WTC11 (cell line): ENCODE data around the gene HK2. TPM values are rescaled to one million over a fixed set of nuclear protein-coding genes. Genes with fewer than 3 reads are reported as not detected.
"Not testable (repeated sequence)": the region's sequence is repeated elsewhere in the genome, so short reads cannot be mapped to it uniquely, and the experiment has no call there.

Experiments used
- ATAC-seq: fragments of 200-7000 bp; cut with Tn5 transposase; 2 replicates; pipeline ENCODE4 v1.10.0; 2021; ENCODE audit warnings: mild to moderate bottlenecking, moderate library complexity
- CTCF ChIA-PET: fragments of 300-600 bp; sonication (Branson Sonifier 250); formaldehyde crosslinking; loops from one replicate; lab custom pipeline; 2021; ENCODE audit warnings: antibody characterized with exemption; lab: Charles Lee
- POLR2A ChIA-PET: fragments of 350-600 bp; sonication (Branson Sonifier 250); formaldehyde crosslinking; loops from one replicate; lab custom pipeline; 2021; ENCODE audit warnings: antibody characterized with exemption; lab: Charles Lee
- DNase-seq: peaks from one replicate; pipeline ENCODE4 v3.0.0; 2021; ENCODE audit warnings: low spot score
- H3K27ac Mint-ChIP-seq: 2 replicates; pipeline ENCODE4 v1.8.0; 2021; ENCODE audit warnings: mixed read lengths
- H3K27me3 Mint-ChIP-seq: 2 replicates; pipeline ENCODE4 v1.8.0; 2021; ENCODE audit warnings: low read depth, mild to moderate bottlenecking, moderate library complexity, mixed read lengths
- H3K36me3 Mint-ChIP-seq: 2 replicates; pipeline ENCODE4 v1.8.0; 2021; ENCODE audit warnings: mixed read lengths
- H3K4me1 Mint-ChIP-seq: 2 replicates; pipeline ENCODE4 v1.8.0; 2022; ENCODE audit warnings: mixed read lengths
- H3K4me3 Mint-ChIP-seq: 2 replicates; pipeline ENCODE4 v1.8.0; 2021; ENCODE audit warnings: mild to moderate bottlenecking, moderate library complexity, mixed read lengths
- H3K9me3 Mint-ChIP-seq: 2 replicates; pipeline ENCODE4 v1.8.0; 2021; ENCODE audit warnings: mixed read lengths
- ATF1 ChIP-seq: sonication (generic); formaldehyde crosslinking; IDR thresholded peaks from 2 replicates; pipeline ENCODE4 v1.8.1; 2023; ENCODE audit warnings: mild to moderate bottlenecking, moderate library complexity, missing genetic modification reagents
- ELF4 ChIP-seq: sonication (generic); formaldehyde crosslinking; IDR thresholded peaks from 2 replicates; pipeline ENCODE4 v1.8.1; 2022; ENCODE audit warnings: low read depth, mild to moderate bottlenecking, moderate library complexity, missing genetic modification reagents
- ESRRA ChIP-seq: sonication (generic); formaldehyde crosslinking; IDR thresholded peaks from 2 replicates; pipeline ENCODE4 v1.8.1; 2022; ENCODE audit warnings: mild to moderate bottlenecking, missing genetic modification reagents, borderline replicate concordance
- JAZF1 ChIP-seq: fragments of 250-450 bp; sonication (Bioruptor Pico); IDR thresholded peaks from 2 replicates; pipeline ENCODE4 v1.9.0; 2021; ENCODE audit warnings: moderate library complexity, mild to moderate bottlenecking, inconsistent platforms
- JUN ChIP-seq: sonication (generic); formaldehyde crosslinking; IDR thresholded peaks from 2 replicates; pipeline ENCODE4 v1.8.0; 2023; ENCODE audit warnings: mild to moderate bottlenecking, missing genetic modification reagents
- NFE2L1 ChIP-seq: sonication (generic); formaldehyde crosslinking; IDR thresholded peaks from 2 replicates; pipeline ENCODE4 v1.8.1; 2023; ENCODE audit warnings: missing genetic modification reagents
- NFYB ChIP-seq: sonication (generic); formaldehyde crosslinking; conservative IDR thresholded peaks from 2 replicates; pipeline ENCODE4 v1.8.0; 2022; ENCODE audit warnings: low read depth, missing genetic modification reagents
- NR3C1 ChIP-seq: sonication (generic); formaldehyde crosslinking; conservative IDR thresholded peaks from 2 replicates; pipeline ENCODE4 v1.8.1; 2023; ENCODE audit warnings: low read depth, mild to moderate bottlenecking, missing genetic modification reagents
- PRRX2 ChIP-seq: fragments of 250-450 bp; sonication (Bioruptor Pico); IDR thresholded peaks from 2 replicates; pipeline ENCODE4 v1.8.0; 2021; ENCODE audit warnings: mild to moderate bottlenecking
- SMAD3 ChIP-seq: sonication (generic); formaldehyde crosslinking; IDR thresholded peaks from 2 replicates; pipeline ENCODE4 v1.8.0; 2022; ENCODE audit warnings: missing genetic modification reagents, mild to moderate bottlenecking, borderline replicate concordance
- TEAD4 ChIP-seq: sonication (generic); formaldehyde crosslinking; IDR thresholded peaks from 2 replicates; pipeline ENCODE4 v1.8.0; 2022; ENCODE audit warnings: mild to moderate bottlenecking, missing genetic modification reagents
- ZNF232 ChIP-seq: sonication (generic); formaldehyde crosslinking; IDR thresholded peaks from 2 replicates; pipeline ENCODE4 v1.8.0; 2022; ENCODE audit warnings: mild to moderate bottlenecking, missing genetic modification reagents
- ZNF396 ChIP-seq: fragments of 250-450 bp; sonication (Bioruptor Pico); IDR thresholded peaks from 2 replicates; pipeline ENCODE4 v1.8.0; 2021; ENCODE audit warnings: mild to moderate bottlenecking, moderate library complexity, borderline replicate concordance
- ZNF671 ChIP-seq: fragments of 250-450 bp; sonication (Bioruptor Pico); IDR thresholded peaks from 2 replicates; pipeline ENCODE4 v1.8.0; 2021; ENCODE audit warnings: mild to moderate bottlenecking
- total RNA-seq: library from RNA; stranded (reverse); gene quantifications from 3 replicates; pipeline ENCODE4 v1.2.3, GENCODE V29; 2021
- TF ChIP-seq, protein P1 (sequence below): sonication (generic); formaldehyde crosslinking; IDR thresholded peaks from 2 replicates; pipeline ENCODE4 v1.8.0; 2023; ENCODE audit warnings: missing genetic modification reagents
- TF ChIP-seq, protein P2 (sequence below): sonication (generic); formaldehyde crosslinking; IDR thresholded peaks from 2 replicates; pipeline ENCODE4 v1.8.0; 2022; ENCODE audit warnings: missing genetic modification reagents
- TF ChIP-seq, protein P3 (sequence below): sonication (generic); formaldehyde crosslinking; IDR thresholded peaks from 2 replicates; pipeline ENCODE4 v1.8.1; 2023; ENCODE audit warnings: mild to moderate bottlenecking, missing genetic modification reagents, borderline replicate concordance
- TF ChIP-seq, protein P4 (sequence below): sonication (generic); formaldehyde crosslinking; IDR thresholded peaks from 2 replicates; pipeline ENCODE4 v1.8.0; 2023; ENCODE audit warnings: mild to moderate bottlenecking, missing genetic modification reagents
- TF ChIP-seq, protein P5 (sequence below): sonication (generic); formaldehyde crosslinking; IDR thresholded peaks from 2 replicates; pipeline ENCODE4 v1.8.1; 2022; ENCODE audit warnings: mild to moderate bottlenecking, moderate library complexity, missing genetic modification reagents
- TF ChIP-seq, protein P6 (sequence below): sonication (generic); formaldehyde crosslinking; IDR thresholded peaks from 2 replicates; pipeline ENCODE4 v1.8.1; 2022; ENCODE audit warnings: low read depth, mild to moderate bottlenecking, moderate library complexity, missing genetic modification reagents, borderline replicate concordance

The HK2 gene
- total RNA-seq, 1 experiment from 2014 or later = 61.6 TPM

DNA sequence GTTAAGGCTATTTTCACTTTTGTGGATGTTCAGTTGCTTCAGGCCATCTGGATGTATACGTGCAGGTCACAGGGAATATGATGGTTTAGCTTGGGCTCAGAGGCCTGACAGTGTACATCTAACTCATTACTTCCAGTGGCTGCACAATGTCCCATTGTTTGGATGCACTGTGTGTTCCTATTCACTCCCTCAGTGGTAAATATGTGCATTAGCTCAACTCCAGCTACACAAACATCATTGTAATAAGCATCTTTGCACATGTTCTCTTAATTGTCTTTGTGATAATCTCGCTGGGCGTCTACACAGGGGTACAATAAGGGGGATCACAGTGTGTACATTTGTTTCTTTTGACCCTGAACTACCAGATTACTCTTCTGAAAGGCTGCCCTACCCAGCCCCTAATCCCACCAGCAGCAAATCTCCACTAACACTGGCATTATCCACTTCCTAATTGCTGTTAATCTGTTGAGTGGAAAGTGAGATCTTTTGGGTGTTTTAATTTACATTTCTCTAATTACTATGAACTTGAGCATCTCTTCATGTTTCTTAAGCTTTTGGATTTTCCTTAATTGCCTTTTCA is 68.4 kb downstream of the HK2 start:
- H3K4me1 Mint-ChIP-seq = peaks cover 11% of the 10 kb centered on the region
- H3K36me3 Mint-ChIP-seq = 0 out of 2 replicates have a peak, but pooled peaks cover 4% of the 10 kb centered on the region
- H3K27ac Mint-ChIP-seq = no peak overlapping the region
- POLR2A ChIA-PET = no interaction called here
- H3K27me3 Mint-ChIP-seq = no peaks in the 10 kb centered on the region; the same call in 1 of the 2 replicates
- DNase-seq = no peak
- H3K4me3 Mint-ChIP-seq = no peak overlapping the region
- no peak for ATAC-seq
- peaks cover 7% of the 10 kb centered on the region for H3K9me3 Mint-ChIP-seq
- TF ChIP-seq NR3C1 (CRISPR knock-in tag) (no peak), ELF4 (CRISPR knock-in tag) (no peak)
- CTCF ChIA-PET = no interaction called here

DNA sequence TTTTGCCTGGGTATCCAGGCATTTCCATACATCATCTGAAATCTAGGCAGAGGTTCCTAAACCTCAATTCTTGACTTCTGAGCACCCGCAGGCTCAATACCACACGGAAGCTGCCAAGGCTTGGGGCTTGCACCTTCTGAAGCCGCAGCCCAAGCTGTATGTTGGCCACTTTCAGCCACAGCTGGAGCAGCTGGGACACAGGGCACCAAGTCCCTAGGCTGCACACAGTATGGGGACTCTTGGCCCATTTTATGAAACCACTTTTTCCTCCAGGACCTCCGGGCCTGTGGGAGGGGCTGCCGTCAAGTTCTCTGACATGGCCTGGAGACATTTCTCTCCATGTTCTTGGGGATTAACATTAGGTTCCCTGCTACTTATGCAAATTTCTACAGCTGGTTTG is 72.5 kb downstream of the HK2 start:
- H3K36me3 Mint-ChIP-seq = no peaks in the 10 kb centered on the region
- ATAC-seq (no peak), DNase-seq (no peak)
- no peak for TF ChIP-seq JUN
- TF ChIP-seq JAZF1 (CRISPR knock-in tag) = no peak
- TF ChIP-seq, protein P1, sequence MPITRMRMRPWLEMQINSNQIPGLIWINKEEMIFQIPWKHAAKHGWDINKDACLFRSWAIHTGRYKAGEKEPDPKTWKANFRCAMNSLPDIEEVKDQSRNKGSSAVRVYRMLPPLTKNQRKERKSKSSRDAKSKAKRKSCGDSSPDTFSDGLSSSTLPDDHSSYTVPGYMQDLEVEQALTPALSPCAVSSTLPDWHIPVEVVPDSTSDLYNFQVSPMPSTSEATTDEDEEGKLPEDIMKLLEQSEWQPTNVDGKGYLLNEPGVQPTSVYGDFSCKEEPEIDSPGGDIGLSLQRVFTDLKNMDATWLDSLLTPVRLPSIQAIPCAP (CRISPR knock-in tag) = no peak
- TF ChIP-seq, protein P2, sequence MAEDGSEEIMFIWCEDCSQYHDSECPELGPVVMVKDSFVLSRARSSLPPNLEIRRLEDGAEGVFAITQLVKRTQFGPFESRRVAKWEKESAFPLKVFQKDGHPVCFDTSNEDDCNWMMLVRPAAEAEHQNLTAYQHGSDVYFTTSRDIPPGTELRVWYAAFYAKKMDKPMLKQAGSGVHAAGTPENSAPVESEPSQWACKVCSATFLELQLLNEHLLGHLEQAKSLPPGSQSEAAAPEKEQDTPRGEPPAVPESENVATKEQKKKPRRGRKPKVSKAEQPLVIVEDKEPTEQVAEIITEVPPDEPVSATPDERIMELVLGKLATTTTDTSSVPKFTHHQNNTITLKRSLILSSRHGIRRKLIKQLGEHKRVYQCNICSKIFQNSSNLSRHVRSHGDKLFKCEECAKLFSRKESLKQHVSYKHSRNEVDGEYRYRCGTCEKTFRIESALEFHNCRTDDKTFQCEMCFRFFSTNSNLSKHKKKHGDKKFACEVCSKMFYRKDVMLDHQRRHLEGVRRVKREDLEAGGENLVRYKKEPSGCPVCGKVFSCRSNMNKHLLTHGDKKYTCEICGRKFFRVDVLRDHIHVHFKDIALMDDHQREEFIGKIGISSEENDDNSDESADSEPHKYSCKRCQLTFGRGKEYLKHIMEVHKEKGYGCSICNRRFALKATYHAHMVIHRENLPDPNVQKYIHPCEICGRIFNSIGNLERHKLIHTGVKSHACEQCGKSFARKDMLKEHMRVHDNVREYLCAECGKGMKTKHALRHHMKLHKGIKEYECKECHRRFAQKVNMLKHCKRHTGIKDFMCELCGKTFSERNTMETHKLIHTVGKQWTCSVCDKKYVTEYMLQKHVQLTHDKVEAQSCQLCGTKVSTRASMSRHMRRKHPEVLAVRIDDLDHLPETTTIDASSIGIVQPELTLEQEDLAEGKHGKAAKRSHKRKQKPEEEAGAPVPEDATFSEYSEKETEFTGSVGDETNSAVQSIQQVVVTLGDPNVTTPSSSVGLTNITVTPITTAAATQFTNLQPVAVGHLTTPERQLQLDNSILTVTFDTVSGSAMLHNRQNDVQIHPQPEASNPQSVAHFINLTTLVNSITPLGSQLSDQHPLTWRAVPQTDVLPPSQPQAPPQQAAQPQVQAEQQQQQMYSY (CRISPR knock-in tag) = no peak
- TF ChIP-seq NFYB = no peak
- no peak for TF ChIP-seq ZNF671 (CRISPR knock-in tag)
- no peak for TF ChIP-seq ZNF396 (CRISPR knock-in tag)
- TF ChIP-seq, protein P3, sequence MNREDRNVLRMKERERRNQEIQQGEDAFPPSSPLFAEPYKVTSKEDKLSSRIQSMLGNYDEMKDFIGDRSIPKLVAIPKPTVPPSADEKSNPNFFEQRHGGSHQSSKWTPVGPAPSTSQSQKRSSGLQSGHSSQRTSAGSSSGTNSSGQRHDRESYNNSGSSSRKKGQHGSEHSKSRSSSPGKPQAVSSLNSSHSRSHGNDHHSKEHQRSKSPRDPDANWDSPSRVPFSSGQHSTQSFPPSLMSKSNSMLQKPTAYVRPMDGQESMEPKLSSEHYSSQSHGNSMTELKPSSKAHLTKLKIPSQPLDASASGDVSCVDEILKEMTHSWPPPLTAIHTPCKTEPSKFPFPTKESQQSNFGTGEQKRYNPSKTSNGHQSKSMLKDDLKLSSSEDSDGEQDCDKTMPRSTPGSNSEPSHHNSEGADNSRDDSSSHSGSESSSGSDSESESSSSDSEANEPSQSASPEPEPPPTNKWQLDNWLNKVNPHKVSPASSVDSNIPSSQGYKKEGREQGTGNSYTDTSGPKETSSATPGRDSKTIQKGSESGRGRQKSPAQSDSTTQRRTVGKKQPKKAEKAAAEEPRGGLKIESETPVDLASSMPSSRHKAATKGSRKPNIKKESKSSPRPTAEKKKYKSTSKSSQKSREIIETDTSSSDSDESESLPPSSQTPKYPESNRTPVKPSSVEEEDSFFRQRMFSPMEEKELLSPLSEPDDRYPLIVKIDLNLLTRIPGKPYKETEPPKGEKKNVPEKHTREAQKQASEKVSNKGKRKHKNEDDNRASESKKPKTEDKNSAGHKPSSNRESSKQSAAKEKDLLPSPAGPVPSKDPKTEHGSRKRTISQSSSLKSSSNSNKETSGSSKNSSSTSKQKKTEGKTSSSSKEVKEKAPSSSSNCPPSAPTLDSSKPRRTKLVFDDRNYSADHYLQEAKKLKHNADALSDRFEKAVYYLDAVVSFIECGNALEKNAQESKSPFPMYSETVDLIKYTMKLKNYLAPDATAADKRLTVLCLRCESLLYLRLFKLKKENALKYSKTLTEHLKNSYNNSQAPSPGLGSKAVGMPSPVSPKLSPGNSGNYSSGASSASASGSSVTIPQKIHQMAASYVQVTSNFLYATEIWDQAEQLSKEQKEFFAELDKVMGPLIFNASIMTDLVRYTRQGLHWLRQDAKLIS (CRISPR knock-in tag) = no peak
- TF ChIP-seq SMAD3 (CRISPR knock-in tag) = no peak
- no peak for TF ChIP-seq ZNF232 (CRISPR knock-in tag)
- TF ChIP-seq TEAD4 = no peak
- no peak for TF ChIP-seq PRRX2 (CRISPR knock-in tag)
- TF ChIP-seq, protein P4, sequence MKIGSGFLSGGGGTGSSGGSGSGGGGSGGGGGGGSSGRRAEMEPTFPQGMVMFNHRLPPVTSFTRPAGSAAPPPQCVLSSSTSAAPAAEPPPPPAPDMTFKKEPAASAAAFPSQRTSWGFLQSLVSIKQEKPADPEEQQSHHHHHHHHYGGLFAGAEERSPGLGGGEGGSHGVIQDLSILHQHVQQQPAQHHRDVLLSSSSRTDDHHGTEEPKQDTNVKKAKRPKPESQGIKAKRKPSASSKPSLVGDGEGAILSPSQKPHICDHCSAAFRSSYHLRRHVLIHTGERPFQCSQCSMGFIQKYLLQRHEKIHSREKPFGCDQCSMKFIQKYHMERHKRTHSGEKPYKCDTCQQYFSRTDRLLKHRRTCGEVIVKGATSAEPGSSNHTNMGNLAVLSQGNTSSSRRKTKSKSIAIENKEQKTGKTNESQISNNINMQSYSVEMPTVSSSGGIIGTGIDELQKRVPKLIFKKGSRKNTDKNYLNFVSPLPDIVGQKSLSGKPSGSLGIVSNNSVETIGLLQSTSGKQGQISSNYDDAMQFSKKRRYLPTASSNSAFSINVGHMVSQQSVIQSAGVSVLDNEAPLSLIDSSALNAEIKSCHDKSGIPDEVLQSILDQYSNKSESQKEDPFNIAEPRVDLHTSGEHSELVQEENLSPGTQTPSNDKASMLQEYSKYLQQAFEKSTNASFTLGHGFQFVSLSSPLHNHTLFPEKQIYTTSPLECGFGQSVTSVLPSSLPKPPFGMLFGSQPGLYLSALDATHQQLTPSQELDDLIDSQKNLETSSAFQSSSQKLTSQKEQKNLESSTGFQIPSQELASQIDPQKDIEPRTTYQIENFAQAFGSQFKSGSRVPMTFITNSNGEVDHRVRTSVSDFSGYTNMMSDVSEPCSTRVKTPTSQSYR = no peak
- no peak for TF ChIP-seq ESRRA
- no peak for TF ChIP-seq NFE2L1 (CRISPR knock-in tag)
- no peak for TF ChIP-seq ATF1
- TF ChIP-seq, protein P5, sequence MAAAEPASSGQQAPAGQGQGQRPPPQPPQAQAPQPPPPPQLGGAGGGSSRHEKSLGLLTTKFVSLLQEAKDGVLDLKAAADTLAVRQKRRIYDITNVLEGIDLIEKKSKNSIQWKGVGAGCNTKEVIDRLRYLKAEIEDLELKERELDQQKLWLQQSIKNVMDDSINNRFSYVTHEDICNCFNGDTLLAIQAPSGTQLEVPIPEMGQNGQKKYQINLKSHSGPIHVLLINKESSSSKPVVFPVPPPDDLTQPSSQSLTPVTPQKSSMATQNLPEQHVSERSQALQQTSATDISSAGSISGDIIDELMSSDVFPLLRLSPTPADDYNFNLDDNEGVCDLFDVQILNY (CRISPR knock-in tag) = no peak
- TF ChIP-seq, protein P6, sequence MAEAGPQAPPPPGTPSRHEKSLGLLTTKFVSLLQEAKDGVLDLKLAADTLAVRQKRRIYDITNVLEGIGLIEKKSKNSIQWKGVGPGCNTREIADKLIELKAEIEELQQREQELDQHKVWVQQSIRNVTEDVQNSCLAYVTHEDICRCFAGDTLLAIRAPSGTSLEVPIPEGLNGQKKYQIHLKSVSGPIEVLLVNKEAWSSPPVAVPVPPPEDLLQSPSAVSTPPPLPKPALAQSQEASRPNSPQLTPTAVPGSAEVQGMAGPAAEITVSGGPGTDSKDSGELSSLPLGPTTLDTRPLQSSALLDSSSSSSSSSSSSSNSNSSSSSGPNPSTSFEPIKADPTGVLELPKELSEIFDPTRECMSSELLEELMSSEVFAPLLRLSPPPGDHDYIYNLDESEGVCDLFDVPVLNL (CRISPR knock-in tag) = no peak
- TF ChIP-seq, all 79 proteins: peak for 0
- ChIA-PET POLR2A (interaction anchor here (0.6 kb wide), 1 partner anchor 149 kb away, joined by 3 read pairs; no protein-coding TSS in a partner anchor), CTCF (no interaction called here)
- H3K4me1 Mint-ChIP-seq = peaks cover 19% of the 10 kb centered on the region
- peaks cover 7% of the 10 kb centered on the region for H3K9me3 Mint-ChIP-seq
- no peak overlapping the region for H3K4me3 Mint-ChIP-seq
- peaks cover 18% of the 10 kb centered on the region for H3K27me3 Mint-ChIP-seq
- H3K27ac Mint-ChIP-seq = no peak overlapping the region

DNA sequence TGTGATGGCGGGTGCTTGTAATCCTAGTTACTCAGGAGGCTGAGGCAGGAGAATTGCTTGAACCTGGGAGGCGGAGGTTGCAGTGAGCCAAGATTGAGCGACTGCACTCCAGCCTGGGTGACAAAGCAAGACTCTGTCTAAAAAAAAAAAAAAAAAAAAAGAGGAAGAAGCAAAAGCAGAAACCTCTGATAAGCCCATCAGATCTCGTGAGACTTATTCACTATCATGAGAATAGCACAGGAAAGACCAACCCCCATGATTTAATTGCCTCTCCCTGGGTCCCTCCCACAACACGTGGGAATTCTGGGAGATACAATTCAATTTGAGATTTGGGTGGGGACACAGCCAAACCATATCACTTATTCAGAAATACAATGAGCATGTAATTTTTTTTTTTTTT is 73.6 kb downstream of the HK2 start:
- DNase-seq, H3K4me3 Mint-ChIP-seq, H3K9me3 Mint-ChIP-seq, H3K27ac Mint-ChIP-seq, H3K36me3 Mint-ChIP-seq, POLR2A ChIA-PET, ATAC-seq: not testable (repeated sequence)
- Mint-ChIP-seq H3K4me1 (peaks cover 11% of the 10 kb centered on the region), H3K27me3 (peaks cover 18% of the 10 kb centered on the region)
- CTCF ChIA-PET = interaction anchor here (0.7 kb wide), 1 partner anchor 1353 kb away, joined by 3 read pairs; no protein-coding TSS in a partner anchor
